Measurements from ENCODE around the gene IFT43.

GRCh38 chr14:76055330-76055729 lies 69.8 kb downstream of the IFT43 start:
- TF ChIP-seq POLR2A (IDR thresholded peaks at IDR 0.05; ENCODE audit: low read depth, low read length): no peak
- no peak for TF ChIP-seq CTCF (IDR thresholded peaks at IDR 0.05; ENCODE audit: extremely low read depth in 1 of 2, insufficient read depth in 1 of 2, low read depth in 1 of 2, low read length in 2 of 2)
- no peak for TF ChIP-seq EZH2 (IDR thresholded peaks at IDR 0.05; ENCODE audit: borderline replicate concordance, low read depth, low read length, severe bottlenecking)
- TF ChIP-seq MAX (IDR thresholded peaks at IDR 0.05; ENCODE audit: insufficient read depth, insufficient read length): no peak
- no peak for TF ChIP-seq POLR2AphosphoS5 (IDR thresholded peaks at IDR 0.05; ENCODE audit: insufficient read depth, low read depth, low read length)
- TF ChIP-seq MYC (IDR thresholded peaks at IDR 0.05; ENCODE audit: low read depth, low read length): no peak
